Endothelial cell of umbilical vein (primary cell): ENCODE measurements around the gene DCLK2. TPM values are rescaled to one million over a fixed set of nuclear protein-coding genes. Genes with fewer than 3 reads are reported as not detected.

Source experiments
- BruUV-seq: library from RNA; stranded (reverse); fragments of 400-500 nt; replicated peaks from 2 replicates; lab custom pipeline; 2021; lab: Mats Ljungman, UMichigan
- CTCF ChIA-PET: fragments of 300-600, 350-600 bp; sonication (Branson Sonifier 250); formaldehyde crosslinking; loops from one replicate; lab custom pipeline; 2021; ENCODE audit warnings: antibody characterized with exemption, inconsistent platforms; lab: Charles Lee
- POLR2A ChIA-PET: fragments of 300-600, 350-600 bp; sonication (Branson Sonifier 250); formaldehyde crosslinking; loops from one replicate; lab custom pipeline; 2021; ENCODE audit warnings: antibody characterized with exemption, inconsistent platforms; lab: Charles Lee
- DNase-seq: peaks from one replicate; pipeline ENCODE4 v3.0.0-alpha.2; 2011; ENCODE audit warnings: low read depth, low spot score
- FAIRE-seq: peaks from 2 replicates; lab custom pipeline; 2011; peaks lifted over from hg19 to GRCh38; lab: Jason Lieb, UNC
- H2AFZ ChIP-seq: 2 replicates; pipeline ENCODE4 v1.6.0; 2012; ENCODE audit warnings: low read depth, low read length, control low read depth, inconsistent platforms
- H3K27ac ChIP-seq: 2 replicates; pipeline ENCODE4 v1.5.1; 2011; ENCODE audit warnings: low read depth, mild to moderate bottlenecking, control low read depth, low read length, moderate library complexity; ENCODE audit not compliant: insufficient read depth
- H3K27me3 ChIP-seq, 2 experiments: 2 replicates each; pipeline versions ENCODE4 v1.6.0 to v1.6.1; 2011; ENCODE audit warnings: low read length in 2 of 2, mixed read lengths in 1 of 2; ENCODE audit not compliant: control insufficient read depth in 2 of 2, insufficient read depth in 2 of 2
- H3K36me3 ChIP-seq, 2 experiments: 2 replicates in 1 of 2; 3 replicates in 1 of 2; pipeline ENCODE4 v1.5.1; 2011; ENCODE audit warnings: low read length in 2 of 2, mild to moderate bottlenecking in 1 of 2, moderate library complexity in 1 of 2; ENCODE audit not compliant: control insufficient read depth in 2 of 2, insufficient read depth in 2 of 2; ENCODE audit errors: extremely low read depth in 1 of 2
- H3K4me1 ChIP-seq: 3 replicates; pipeline ENCODE4 v1.5.1; 2011; ENCODE audit warnings: mild to moderate bottlenecking, low read length; ENCODE audit not compliant: control insufficient read depth, insufficient read depth; ENCODE audit errors: extremely low read depth
- H3K4me2 ChIP-seq: 2 replicates; pipeline ENCODE4 v1.6.1; 2011; ENCODE audit warnings: low read length, control low read depth, mixed read lengths; ENCODE audit not compliant: insufficient read depth
- H3K4me3 ChIP-seq, 3 experiments: fragments of 200-600 bp in 1 of 3; sonication (generic), shearing (Covaris generic) in 1 of 3; replicated peaks in 1 of 3; 2 replicates each; pipeline ENCODE4 v1.5.1; 2011 to 2016; ENCODE audit warnings: control low read depth in 3 of 3, low read length in 3 of 3, mild to moderate bottlenecking in 2 of 3, inconsistent platforms in 1 of 3, low read depth in 1 of 3, moderate library complexity in 1 of 3; ENCODE audit not compliant: insufficient read depth in 1 of 3
- H3K79me2 ChIP-seq: 2 replicates; pipeline ENCODE4 v1.6.0; 2012; ENCODE audit warnings: low read length, inconsistent platforms; ENCODE audit not compliant: control insufficient read depth, insufficient read depth
- H3K9ac ChIP-seq: replicated peaks from 2 replicates; pipeline ENCODE3; 2011; ENCODE audit warnings: low read length, control low read depth; ENCODE audit not compliant: insufficient read depth; ENCODE audit errors: extremely low read depth
- H3K9me1 ChIP-seq: replicated peaks from 3 replicates; pipeline ENCODE4 v1.6.0; 2011; ENCODE audit warnings: mild to moderate bottlenecking, low read length; ENCODE audit not compliant: control insufficient read depth, insufficient read depth; ENCODE audit errors: extremely low read depth
- H3K9me3 ChIP-seq: replicated peaks from 2 replicates; pipeline ENCODE4 v1.5.1; 2012; ENCODE audit warnings: low read length, inconsistent platforms; ENCODE audit not compliant: control insufficient read depth, insufficient read depth
- H4K20me1 ChIP-seq: replicated peaks from 2 replicates; pipeline ENCODE3; 2011; ENCODE audit warnings: mild to moderate bottlenecking, low read length; ENCODE audit not compliant: control insufficient read depth, insufficient read depth; ENCODE audit errors: extremely low read depth
- CTCF ChIP-seq, 2 donors: IDR thresholded peaks; 1 replicate in 1 of 2; 2 replicates in 1 of 2; pipeline ENCODE4 v1.5.1; 2011; ENCODE audit warnings: low read length in 2 of 2, mild to moderate bottlenecking in 2 of 2, moderate library complexity in 2 of 2, control low read depth in 1 of 2, inconsistent platforms in 1 of 2, low read depth in 1 of 2; ENCODE audit not compliant: insufficient read depth in 1 of 2; ENCODE audit errors: extremely low read depth in 1 of 2
- EZH2 ChIP-seq: IDR thresholded peaks from 2 replicates; pipeline ENCODE4 v1.6.1; 2012; ENCODE audit warnings: borderline replicate concordance, low read depth, mild to moderate bottlenecking, moderate library complexity, low read length, inconsistent platforms; ENCODE audit not compliant: severe bottlenecking
- FOS ChIP-seq: IDR thresholded peaks from 2 replicates; pipeline ENCODE4 v1.6.1; 2011; ENCODE audit warnings: mild to moderate bottlenecking, low read length, moderate library complexity, borderline replicate concordance; ENCODE audit not compliant: insufficient read depth
- GATA2 ChIP-seq: IDR thresholded peaks from 2 replicates; pipeline ENCODE4 v1.7.0; 2011; ENCODE audit warnings: low read depth, mild to moderate bottlenecking, moderate library complexity, mixed read lengths, low read length; ENCODE audit not compliant: insufficient read length, insufficient read depth
- JUN ChIP-seq: IDR thresholded peaks from 2 replicates; pipeline ENCODE4 v1.6.1; 2011; ENCODE audit warnings: borderline replicate concordance, low read depth; ENCODE audit not compliant: insufficient read length, insufficient read depth
- MAX ChIP-seq: IDR thresholded peaks from 2 replicates; pipeline ENCODE4 v1.6.1; 2011; ENCODE audit not compliant: insufficient read depth, insufficient read length
- MYC ChIP-seq: IDR thresholded peaks from one replicate; pipeline ENCODE4 v1.6.1; 2011; ENCODE audit warnings: mild to moderate bottlenecking, low read depth, low read length
- POLR2A ChIP-seq: IDR thresholded peaks from 2 replicates; pipeline ENCODE4 v1.6.1; 2012; ENCODE audit warnings: low read depth, mild to moderate bottlenecking, control low read depth, low read length
- POLR2AphosphoS5 ChIP-seq: IDR thresholded peaks from 2 replicates; pipeline ENCODE4 v1.6.1; 2012; ENCODE audit warnings: low read depth, mild to moderate bottlenecking, control low read depth, low read length, moderate library complexity; ENCODE audit not compliant: insufficient read depth
- dilution Hi-C: fragments of 300-500 bp; cut with MboI; formaldehyde crosslinking; loops from one replicate; pipeline ENCODE4 v1.15.0; 2019; ENCODE audit warnings: low sequenced_read_pairs; ENCODE audit not compliant: extremely low pct_ligation_motif_present
- intact Hi-C: fragments of 100-400 bp; cut with micrococcal nuclease; formaldehyde crosslinking; loops from one replicate; pipeline ENCODE4 v1.10.0; 2022
- polyA plus RNA-seq, 4 experiments: library from polyadenylated mRNA; depleted of rRNA in 3 of 4; stranded (reverse) in 3 of 4; unstranded in 1 of 4; fragments of >200 nt; gene quantifications; 2 replicates each; pipeline versions ENCODE4 v1.2.1 to v1.2.3, GENCODE V29; 2011 to 2012; ENCODE audit warnings: missing spikeins in 1 of 4
- total RNA-seq: library from RNA; stranded (reverse); gene quantifications from 2 replicates; pipeline ENCODE4 v1.2.3, GENCODE V29; 2021

DCLK2 gene
- total and polyA plus RNA-seq, 2 donors (not counting 3 experiments of a cell fraction or from before 2014, with no cell fraction given), result 1.7 to 4.7 TPM

DNA sequence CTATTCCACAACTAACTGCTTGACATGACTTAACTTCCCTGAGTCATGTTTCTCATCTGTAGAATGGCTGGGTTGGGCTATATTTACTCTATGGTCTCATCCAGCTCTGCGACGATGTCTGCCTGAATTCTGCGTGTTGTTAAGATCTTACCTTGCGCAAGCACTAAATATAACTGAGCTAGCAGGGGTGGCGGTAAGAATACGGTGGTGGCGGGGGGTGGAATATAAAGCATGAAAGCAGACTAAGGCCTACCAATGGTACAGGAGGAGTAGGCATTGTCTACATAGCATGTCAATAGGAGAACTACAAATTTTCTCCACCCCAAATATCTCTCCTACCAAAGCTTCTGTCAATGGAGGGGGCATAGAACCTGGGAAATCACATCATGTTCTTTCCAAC, 45.7 kb upstream of the DCLK2 start:
- Histone ChIP-seq H2AFZ (no peak overlapping the region), H3K9me3 (no peaks in the 10 kb centered on the region), H3K4me1 (no peaks in the 10 kb centered on the region), H3K36me3 (no peaks in the 10 kb centered on the region), H3K27ac (no peak overlapping the region), H3K9ac (no peak overlapping the region), H4K20me1 (no peaks in the 10 kb centered on the region), H3K79me2 (no peaks in the 10 kb centered on the region), H3K4me3 (no peak overlapping the region), H3K4me2 (no peak overlapping the region), H3K27me3 (peaks cover 0 to 2% of the 10 kb centered on the region in 2 experiments), H3K9me1 (no peaks in the 10 kb centered on the region)
- dilution Hi-C loops, result no loop called here
- no TSS peak for BruUV-seq
- intact Hi-C loops, result no loop called here
- TF ChIP-seq MYC (no peak), GATA2 (no peak)
- ChIA-PET POLR2A (no interaction called here), CTCF (interaction anchor here (1.5 to 2.2 kb wide), 2 partner anchors 10 to 177 kb away, joined by 4 to 10 read pairs; no protein-coding TSS in a partner anchor)
- FAIRE-seq (no peak), DNase-seq (no peak)

DNA sequence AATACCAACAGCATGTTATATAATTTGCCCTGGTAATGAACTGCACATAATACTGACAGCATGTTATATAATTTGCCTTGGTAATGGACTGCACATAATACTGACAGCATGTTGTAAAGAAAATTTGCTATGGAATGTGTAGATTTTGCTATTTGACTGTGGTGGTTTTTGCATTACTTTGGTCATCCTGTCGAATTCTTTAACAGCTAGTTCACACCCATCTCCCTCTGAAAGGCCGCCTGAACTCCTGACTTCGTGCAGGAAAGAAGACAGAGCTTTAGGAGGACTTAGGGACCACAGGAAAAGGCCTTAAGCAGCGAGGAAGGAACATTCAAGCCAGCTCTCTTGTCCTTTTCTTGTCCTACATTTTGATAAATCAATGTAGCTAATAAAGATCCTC, 45.2 kb upstream of the DCLK2 start:
- Histone ChIP-seq H3K79me2 (no peaks in the 10 kb centered on the region), H3K4me2 (no peak overlapping the region), H3K9me3 (no peaks in the 10 kb centered on the region), H3K4me3 (no peak overlapping the region), H3K4me1 (no peaks in the 10 kb centered on the region), H3K9me1 (no peaks in the 10 kb centered on the region), H3K36me3 (no peaks in the 10 kb centered on the region), H3K27ac (no peak overlapping the region), H4K20me1 (no peaks in the 10 kb centered on the region), H3K9ac (no peak overlapping the region), H2AFZ (no peak overlapping the region), H3K27me3 (peaks cover 0 to 2% of the 10 kb centered on the region in 2 experiments)
- BruUV-seq, result no TSS peak
- CTCF ChIA-PET, result interaction anchor here (2.2 kb wide), 1 partner anchor 10 kb away, joined by 10 read pairs; no protein-coding TSS in a partner anchor
- dilution Hi-C loops (no loop called here), intact Hi-C loops (no loop called here)
- DNase-seq, result no peak
- FAIRE-seq, result no peak
- no peak for TF ChIP-seq MAX
- TF ChIP-seq GATA2, result no peak
- no peak for TF ChIP-seq JUN
- TF ChIP-seq EZH2, result no peak
- TF ChIP-seq MYC, result no peak
- TF ChIP-seq CTCF (IDR thresholded peaks at IDR 0.05; ENCODE audit: extremely low read depth in 1 of 2, insufficient read depth in 1 of 2, low read depth in 1 of 2, low read length in 2 of 2), result no peak
- no peak for TF ChIP-seq FOS
- no peak for TF ChIP-seq POLR2A
- TF ChIP-seq POLR2AphosphoS5, result no peak
- POLR2A ChIA-PET, result no interaction called here
